IMR-90 (cell line): ENCODE results near the gene SNX25.

ENCODE experiments used
- BHLHE40 ChIP-seq: fragments of 150-350 bp; IDR thresholded peaks from 2 replicates; pipeline ENCODE4 v1.6.1; 2016; ENCODE audit warnings: mild to moderate bottlenecking, low read depth, low read length
- CEBPB ChIP-seq: IDR thresholded peaks from 2 replicates; pipeline ENCODE4 v1.6.1; 2012; ENCODE audit warnings: low read depth, low read length, improper control_type of control experiment
- CHD1 ChIP-seq: IDR thresholded peaks from 2 replicates; pipeline ENCODE4 v1.6.1; 2012; ENCODE audit warnings: low read depth, low read length, improper control_type of control experiment
- FOS ChIP-seq: fragments of 150-350 bp; IDR thresholded peaks from 2 replicates; pipeline ENCODE4 v1.6.1; 2016; ENCODE audit warnings: low read depth, low read length
- MAFK ChIP-seq: IDR thresholded peaks from 2 replicates; pipeline ENCODE4 v1.6.1; 2012; ENCODE audit warnings: low read depth, low read length, improper control_type of control experiment
- MAZ ChIP-seq: IDR thresholded peaks from 2 replicates; pipeline ENCODE4 v1.6.1; 2012; ENCODE audit warnings: low read depth, mild to moderate bottlenecking, low read length, improper control_type of control experiment, moderate library complexity, borderline replicate concordance
- MXI1 ChIP-seq: IDR thresholded peaks from 2 replicates; pipeline ENCODE4 v1.6.1; 2012; ENCODE audit warnings: low read depth, mild to moderate bottlenecking, low read length, moderate library complexity, borderline replicate concordance
- NFE2L2 ChIP-seq: fragments of 150-350 bp; IDR thresholded peaks from 2 replicates; pipeline ENCODE4 v1.6.1; 2016; ENCODE audit warnings: low read depth, mild to moderate bottlenecking, low read length
- POLR2A ChIP-seq: IDR thresholded peaks from 2 replicates; pipeline ENCODE4 v1.6.1; 2012; ENCODE audit warnings: mild to moderate bottlenecking, low read depth, low read length
- RAD21 ChIP-seq: IDR thresholded peaks from 2 replicates; pipeline ENCODE4 v1.6.1; 2012; ENCODE audit warnings: low read length, improper control_type of control experiment
- TF ChIP-seq, protein P1 (sequence below): conservative IDR thresholded peaks from 2 replicates; pipeline ENCODE4 v1.5.1; 2012; ENCODE audit warnings: mild to moderate bottlenecking, low read depth, low read length, improper control_type of control experiment
- TF ChIP-seq, protein P2 (sequence below): fragments of 150-350 bp; IDR thresholded peaks from 2 replicates; pipeline ENCODE4 v1.6.1; 2017; ENCODE audit warnings: mild to moderate bottlenecking, antibody characterized with exemption, low read length, low read depth

DNA sequence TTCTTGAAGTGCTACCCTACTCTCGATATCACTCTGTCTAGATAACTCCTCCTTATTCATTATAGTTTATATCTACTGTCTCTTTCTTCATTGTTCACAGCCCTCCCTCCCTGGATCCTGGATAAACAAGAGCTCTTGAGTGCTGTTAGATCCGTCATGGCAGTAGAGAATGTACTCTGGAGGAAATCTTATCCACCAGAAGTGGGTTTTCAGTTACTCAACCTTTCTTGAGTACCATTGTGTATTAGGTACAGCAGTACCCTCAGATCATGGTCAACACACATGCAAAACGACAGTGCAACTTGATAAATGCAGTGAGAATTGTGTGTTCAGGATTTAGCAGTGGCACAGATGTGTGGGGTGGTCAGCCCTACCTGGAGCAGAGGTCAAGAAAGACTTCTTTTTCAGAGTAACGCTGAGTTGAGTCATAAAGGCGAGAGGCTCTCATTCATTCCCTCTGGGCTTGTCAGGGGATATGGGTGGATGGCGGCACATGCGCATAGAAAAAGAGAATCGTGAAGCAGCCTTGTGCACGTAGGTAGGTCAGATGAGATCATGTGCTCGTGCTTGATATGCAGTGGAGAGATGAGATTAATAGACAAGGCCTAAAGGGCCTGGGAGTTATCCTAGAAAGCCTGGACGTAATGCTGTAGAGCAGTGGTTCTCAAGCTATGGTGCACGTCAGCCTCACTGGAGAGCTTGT lies 89.5 kb downstream of the SNX25 start:
- TF ChIP-seq, protein P1, sequence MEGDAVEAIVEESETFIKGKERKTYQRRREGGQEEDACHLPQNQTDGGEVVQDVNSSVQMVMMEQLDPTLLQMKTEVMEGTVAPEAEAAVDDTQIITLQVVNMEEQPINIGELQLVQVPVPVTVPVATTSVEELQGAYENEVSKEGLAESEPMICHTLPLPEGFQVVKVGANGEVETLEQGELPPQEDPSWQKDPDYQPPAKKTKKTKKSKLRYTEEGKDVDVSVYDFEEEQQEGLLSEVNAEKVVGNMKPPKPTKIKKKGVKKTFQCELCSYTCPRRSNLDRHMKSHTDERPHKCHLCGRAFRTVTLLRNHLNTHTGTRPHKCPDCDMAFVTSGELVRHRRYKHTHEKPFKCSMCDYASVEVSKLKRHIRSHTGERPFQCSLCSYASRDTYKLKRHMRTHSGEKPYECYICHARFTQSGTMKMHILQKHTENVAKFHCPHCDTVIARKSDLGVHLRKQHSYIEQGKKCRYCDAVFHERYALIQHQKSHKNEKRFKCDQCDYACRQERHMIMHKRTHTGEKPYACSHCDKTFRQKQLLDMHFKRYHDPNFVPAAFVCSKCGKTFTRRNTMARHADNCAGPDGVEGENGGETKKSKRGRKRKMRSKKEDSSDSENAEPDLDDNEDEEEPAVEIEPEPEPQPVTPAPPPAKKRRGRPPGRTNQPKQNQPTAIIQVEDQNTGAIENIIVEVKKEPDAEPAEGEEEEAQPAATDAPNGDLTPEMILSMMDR, result no peak
- TF ChIP-seq POLR2A (no peak), CEBPB (no peak), RAD21 (no peak), NFE2L2 (no peak), MXI1 (no peak), MAFK (no peak), FOS (no peak), MAZ (no peak), BHLHE40 (no peak), CHD1 (no peak)
- TF ChIP-seq, protein P2, sequence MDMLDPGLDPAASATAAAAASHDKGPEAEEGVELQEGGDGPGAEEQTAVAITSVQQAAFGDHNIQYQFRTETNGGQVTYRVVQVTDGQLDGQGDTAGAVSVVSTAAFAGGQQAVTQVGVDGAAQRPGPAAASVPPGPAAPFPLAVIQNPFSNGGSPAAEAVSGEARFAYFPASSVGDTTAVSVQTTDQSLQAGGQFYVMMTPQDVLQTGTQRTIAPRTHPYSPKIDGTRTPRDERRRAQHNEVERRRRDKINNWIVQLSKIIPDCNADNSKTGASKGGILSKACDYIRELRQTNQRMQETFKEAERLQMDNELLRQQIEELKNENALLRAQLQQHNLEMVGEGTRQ, result no peak
